Left lung (tissue), 10 donors: Measurements from ENCODE around the gene SPACA4. TPM values are rescaled to one million over a fixed set of nuclear protein-coding genes. Genes with fewer than 3 reads are reported as not detected.

ENCODE experiments used
- ATAC-seq: fragments of 200-7000 bp; cut with Tn5 transposase; one replicate; pipeline ENCODE4 v1.9.1; 2020; ENCODE audit warnings: moderate library complexity
- DNase-seq, 4 donors: peaks; one replicate each; pipeline ENCODE4 v3.0.0-alpha.2; 2013 to 2020
- H3K27ac ChIP-seq, 2 donors: fragments of 200-600 bp; sonication (generic) in 1 of 2; one replicate each; pipeline versions ENCODE4 v1.5.0 to v1.8.0; 2020 to 2021
- H3K27me3 ChIP-seq, 2 donors: fragments of 200-600 bp; sonication (generic) in 1 of 2; one replicate each; pipeline versions ENCODE4 v1.5.0 to v1.8.0; 2020 to 2021
- H3K36me3 ChIP-seq, 2 donors: fragments of 200-600 bp; sonication (generic) in 1 of 2; one replicate each; pipeline versions ENCODE4 v1.5.0 to v1.8.0; 2020 to 2021
- H3K4me1 ChIP-seq, 2 donors: fragments of 200-600 bp; one replicate each; pipeline ENCODE4 v1.8.0; 2021
- H3K4me3 ChIP-seq, 2 donors: fragments of 200-600 bp; sonication (generic) in 1 of 2; one replicate each; pipeline versions ENCODE4 v1.5.0 to v1.8.0; 2020 to 2021; ENCODE audit warnings: mild to moderate bottlenecking in 1 of 2
- H3K9me3 ChIP-seq, 2 donors: fragments of 200-600 bp; sonication (generic) in 1 of 2; one replicate each; pipeline versions ENCODE4 v1.5.0 to v1.8.0; 2020 to 2021
- CTCF ChIP-seq, 2 donors: fragments of 200-600 bp; sonication (generic) in 1 of 2; IDR thresholded peaks; one replicate each; pipeline versions ENCODE4 v1.5.0 to v1.8.0; 2021; ENCODE audit warnings: antibody characterized with exemption in 2 of 2
- intact Hi-C, 2 donors: fragments of 100-400 bp; cut with DNase I; formaldehyde crosslinking; loops; one replicate each; pipeline versions ENCODE4 v1.11.2 to v1.14.2; 2022
- polyA plus RNA-seq, 6 donors: library from polyadenylated mRNA; unstranded; fragments of 120-200 nt; gene quantifications; one replicate each; pipeline ENCODE4 v1.2.1, GENCODE V29; 2013; ENCODE audit not compliant: insufficient read length in 6 of 6
- total RNA-seq, 2 donors: library from RNA; stranded (reverse); fragmentation: NEBNext Ultra II Directional; extraction: Animal tissue kit (Norgen Biotek cat#: 25700); gene quantifications; one replicate each; pipeline ENCODE4 v1.2.1, GENCODE V29; 2021
- donor health status: DM: no; HTN: yes; CAD: no.
- donor health status: DM: no; HTN: no; CAD: no.

Gene SPACA4
- total and polyA plus RNA-seq, 8 donors = 0.17 to 0.78 (median 0.26) TPM; not detected in 2

GRCh38 chr19:48651683-48652048 is 45.1 kb downstream of the SPACA4 start:
- Histone ChIP-seq H3K4me3 (no peak overlapping the region), H3K27me3 (no peaks in the 10 kb centered on the region), H3K36me3 (no peaks in the 10 kb centered on the region), H3K27ac (no peak overlapping the region), H3K9me3 (no peaks in the 10 kb centered on the region), H3K4me1 (peaks cover 0 to 5% of the 10 kb centered on the region in 2 donors)
- no peak for ATAC-seq
- intact Hi-C loops = no loop called here
- TF ChIP-seq CTCF (IDR thresholded peaks at IDR 0.05) = no peak
- no peak for DNase-seq

GRCh38 chr19:48654299-48655059 is 47.9 kb downstream of the SPACA4 start:
- H3K4me3 ChIP-seq = no peak overlapping the region
- TF ChIP-seq CTCF (IDR thresholded peaks at IDR 0.05) = no peak
- H3K36me3 ChIP-seq = no peaks in the 10 kb centered on the region
- no peak overlapping the region for H3K27ac ChIP-seq
- intact Hi-C loops = no loop called here
- DNase-seq = no peak
- H3K4me1 ChIP-seq = no peaks in the 10 kb centered on the region
- no peaks in the 10 kb centered on the region for H3K27me3 ChIP-seq
- ATAC-seq = no peak
- H3K9me3 ChIP-seq = no peaks in the 10 kb centered on the region

GRCh38 chr19:48656840-48657474 is 50.4 kb downstream of the SPACA4 start:
- intact Hi-C loops = no loop called here
- DNase-seq = no peak
- no peak for TF ChIP-seq CTCF (IDR thresholded peaks at IDR 0.05)
- Histone ChIP-seq H3K27ac (no peak overlapping the region), H3K36me3 (no peaks in the 10 kb centered on the region), H3K9me3 (no peaks in the 10 kb centered on the region), H3K4me3 (no peak overlapping the region), H3K27me3 (no peaks in the 10 kb centered on the region), H3K4me1 (peaks cover 5 to 13% of the 10 kb centered on the region in 2 donors)
- no peak for ATAC-seq

Other genes with a start within 250 kb of the SPACA4 start
- 10 to 100 TPM in 1 of 2 donors, 1 to 10 TPM in 1; 9.8 to 10.6 TPM for gene TMEM143, start 242.8 kb upstream of the SPACA4 start, total RNA-seq
- gene TMEM143, start 242.8 kb upstream of the SPACA4 start, polyA plus RNA-seq = 10 to 100 TPM in 1 of 6 donors, 1 to 10 TPM in 5; 7.5 to 10.1 (median 8.9) TPM
- gene SYNGR4, start 242.4 kb upstream of the SPACA4 start, total RNA-seq = not detected
- gene SYNGR4, start 242.4 kb upstream of the SPACA4 start, polyA plus RNA-seq = under 1 TPM in 2 of 6 donors, not detected in 4; 0.14 to 0.65 TPM
- 100 to 1,000 TPM; 171 to 187 TPM for gene KDELR1, start 215.2 kb upstream of the SPACA4 start, total RNA-seq
- 100 to 1,000 TPM; 159 to 178 (median 163) TPM for gene KDELR1, start 215.2 kb upstream of the SPACA4 start, polyA plus RNA-seq
- 1 to 10 TPM in 1 of 2 donors, under 1 TPM in 1; 0.94 to 1.3 TPM for gene GRIN2D, start 213.1 kb upstream of the SPACA4 start, total RNA-seq
- under 1 TPM; 0.25 to 0.51 (median 0.30) TPM for gene GRIN2D, start 213.1 kb upstream of the SPACA4 start, polyA plus RNA-seq
- gene GRWD1, start 160.8 kb upstream of the SPACA4 start, total RNA-seq = 10 to 100 TPM; 21.5 to 33.8 TPM
- gene GRWD1, start 160.8 kb upstream of the SPACA4 start, polyA plus RNA-seq = 10 to 100 TPM; 18.4 to 29.0 (median 24.4) TPM
- gene KCNJ14, start 151.2 kb upstream of the SPACA4 start, total RNA-seq = under 1 TPM; 0.52 to 0.61 TPM
- gene KCNJ14, start 151.2 kb upstream of the SPACA4 start, polyA plus RNA-seq = 1 to 10 TPM in 5 of 6 donors, under 1 TPM in 1; 0.94 to 1.3 (median 1.2) TPM
- gene CYTH2, start 137.4 kb upstream of the SPACA4 start, total RNA-seq = 10 to 100 TPM; 49.8 to 65.9 TPM
- gene CYTH2, start 137.4 kb upstream of the SPACA4 start, polyA plus RNA-seq = 100 to 1,000 TPM in 2 of 6 donors, 10 to 100 TPM in 4; 86.5 to 108 (median 91.5) TPM
- gene LMTK3, start 94.9 kb upstream of the SPACA4 start, total RNA-seq = 1 to 10 TPM; 4.4 to 9.5 TPM
- 1 to 10 TPM; 1.7 to 3.5 (median 2.6) TPM for gene LMTK3, start 94.9 kb upstream of the SPACA4 start, polyA plus RNA-seq
- gene SULT2B1, start 54.6 kb upstream of the SPACA4 start, total RNA-seq = 1 to 10 TPM; 2.8 to 6.3 TPM
- gene SULT2B1, start 54.6 kb upstream of the SPACA4 start, polyA plus RNA-seq = 1 to 10 TPM; 2.1 to 3.8 (median 2.9) TPM
- gene FAM83E, start 8.3 kb downstream of the SPACA4 start, total RNA-seq = 10 to 100 TPM; 15.5 to 50.0 TPM
- gene FAM83E, start 8.3 kb downstream of the SPACA4 start, polyA plus RNA-seq = 10 to 100 TPM in 2 of 6 donors, 1 to 10 TPM in 4; 4.7 to 12.3 (median 5.8) TPM
- gene RPL18, start 12.4 kb downstream of the SPACA4 start, total RNA-seq = 1,000 to 10,000 TPM; 1,028 to 1,088 TPM
- 1,000 to 10,000 TPM; 1,451 to 1,744 (median 1,588) TPM for gene RPL18, start 12.4 kb downstream of the SPACA4 start, polyA plus RNA-seq
- gene SPHK2, start 12.8 kb downstream of the SPACA4 start, total RNA-seq = 10 to 100 TPM; 21.3 to 27.5 TPM
- 10 to 100 TPM; 10.2 to 17.1 (median 14.1) TPM for gene SPHK2, start 12.8 kb downstream of the SPACA4 start, polyA plus RNA-seq
- 10 to 100 TPM in 1 of 2 donors, 1 to 10 TPM in 1; 8.9 to 10.5 TPM for gene DBP, start 30.6 kb downstream of the SPACA4 start, total RNA-seq
- 10 to 100 TPM in 2 of 6 donors, 1 to 10 TPM in 4; 6.4 to 11.1 (median 9.5) TPM for gene DBP, start 30.6 kb downstream of the SPACA4 start, polyA plus RNA-seq
- gene CA11, start 39.4 kb downstream of the SPACA4 start, total RNA-seq = 1 to 10 TPM; 3.6 to 3.9 TPM
- gene CA11, start 39.4 kb downstream of the SPACA4 start, polyA plus RNA-seq = 1 to 10 TPM; 3.7 to 5.6 (median 5.0) TPM
- under 1 TPM; 0.29 to 0.73 TPM for gene NTN5, start 66.3 kb downstream of the SPACA4 start, total RNA-seq
- gene NTN5, start 66.3 kb downstream of the SPACA4 start, polyA plus RNA-seq = 1 to 10 TPM in 4 of 6 donors, under 1 TPM in 2; 0.66 to 1.4 (median 1.1) TPM
- gene FUT2, start 89.2 kb downstream of the SPACA4 start, total RNA-seq = 1 to 10 TPM; 1.1 to 2.7 TPM
- 1 to 10 TPM; 2.1 to 3.7 (median 2.8) TPM for gene FUT2, start 89.2 kb downstream of the SPACA4 start, polyA plus RNA-seq
- 1 to 10 TPM; 1.3 to 1.5 TPM for gene MAMSTR, start 113.0 kb downstream of the SPACA4 start, total RNA-seq
- 1 to 10 TPM; 4.3 to 5.2 (median 4.6) TPM for gene MAMSTR, start 113.0 kb downstream of the SPACA4 start, polyA plus RNA-seq
- gene RASIP1, start 133.9 kb downstream of the SPACA4 start, total RNA-seq = 10 to 100 TPM; 15.0 to 25.4 TPM
- 10 to 100 TPM; 16.0 to 29.9 (median 23.8) TPM for gene RASIP1, start 133.9 kb downstream of the SPACA4 start, polyA plus RNA-seq
- gene IZUMO1, start 140.2 kb downstream of the SPACA4 start, total RNA-seq = 1 to 10 TPM in 1 of 2 donors, under 1 TPM in 1; 0.96 to 1.5 TPM
- 1 to 10 TPM; 1.1 to 3.6 (median 1.8) TPM for gene IZUMO1, start 140.2 kb downstream of the SPACA4 start, polyA plus RNA-seq
- gene FUT1, start 145.9 kb downstream of the SPACA4 start, total RNA-seq = 1 to 10 TPM; 6.0 to 8.7 TPM
- 1 to 10 TPM; 5.1 to 8.6 (median 6.5) TPM for gene FUT1, start 145.9 kb downstream of the SPACA4 start, polyA plus RNA-seq
- not detected for gene FGF21, start 148.8 kb downstream of the SPACA4 start, total RNA-seq
- not detected for gene FGF21, start 148.8 kb downstream of the SPACA4 start, polyA plus RNA-seq
- gene BCAT2, start 204.3 kb downstream of the SPACA4 start, total RNA-seq = 10 to 100 TPM; 68.5 to 87.5 TPM
- 10 to 100 TPM; 37.0 to 50.1 (median 42.2) TPM for gene BCAT2, start 204.3 kb downstream of the SPACA4 start, polyA plus RNA-seq
- gene HSD17B14, start 229.7 kb downstream of the SPACA4 start, total RNA-seq = 10 to 100 TPM; 10.1 to 20.3 TPM
- gene HSD17B14, start 229.7 kb downstream of the SPACA4 start, polyA plus RNA-seq = 10 to 100 TPM in 1 of 6 donors, 1 to 10 TPM in 5; 6.7 to 10.9 (median 8.6) TPM